ENCODE results near the gene DDO. TPM values are rescaled to one million over a fixed set of nuclear protein-coding genes. Genes with fewer than 3 reads are reported as not detected.
"Not testable (repeated sequence)": the region's sequence is repeated elsewhere in the genome, so short reads cannot be mapped to it uniquely, and the experiment has no call there.

Gene DDO
- total RNA-seq, 4 donors from 2014 or later: 3.3 to 9.8 (median 4.0) TPM

DNA sequence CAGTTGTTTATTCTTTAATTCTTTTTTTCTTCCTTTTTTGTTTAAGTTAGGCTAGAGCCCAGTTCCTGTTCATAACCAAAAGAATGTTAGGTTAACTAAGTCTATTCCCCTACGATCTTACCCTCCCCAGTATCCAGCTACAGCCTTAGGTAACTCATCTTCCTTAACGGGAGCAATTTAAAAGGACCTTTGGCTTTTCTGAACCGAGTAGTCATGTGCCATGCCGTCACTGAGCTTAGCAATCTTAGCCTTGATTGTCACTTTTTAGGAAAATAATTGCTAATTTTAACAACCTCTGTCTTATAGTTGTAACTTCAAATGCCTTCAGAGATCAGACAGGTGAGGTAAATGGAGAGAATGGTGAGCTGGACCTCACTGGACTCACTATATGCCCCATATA is 63.4 kb downstream of the DDO start:
- Histone ChIP-seq H3K9me3 (no peaks in the 10 kb centered on the region), H3K4me3 (no peak overlapping the region), H3K27ac (peak overlapping the region in 1 of 4 donors; percentile 89), H3K4me1 (peaks cover 0 to 7% (median 0%) of the 10 kb centered on the region in 4 donors), H3K36me3 (no peaks in the 10 kb centered on the region), H3K27me3 (no peaks in the 10 kb centered on the region)
- no peak for DNase-seq
- no peak for TF ChIP-seq CTCF (IDR thresholded peaks at IDR 0.05)
- no peak for TF ChIP-seq POLR2A (IDR thresholded peaks at IDR 0.05)

DNA sequence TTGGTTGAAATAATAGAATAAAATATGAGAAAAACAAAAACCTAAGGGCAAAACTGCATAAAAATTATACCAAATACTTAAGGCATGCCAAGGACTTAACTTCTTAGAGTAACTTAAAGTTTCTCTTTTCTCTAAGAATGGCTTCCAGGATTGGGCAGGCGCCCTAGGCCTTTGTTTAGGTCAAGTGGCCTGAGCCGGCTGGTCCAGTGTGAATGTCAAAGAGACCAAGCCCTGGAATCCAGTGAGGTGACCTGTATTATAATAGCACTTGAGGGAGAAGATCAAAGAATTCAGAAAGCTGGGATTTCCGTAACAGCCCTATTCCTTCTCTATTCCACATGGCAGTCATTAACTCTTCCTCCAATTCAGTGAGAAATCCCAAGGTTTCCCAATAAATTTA is 63.8 kb downstream of the DDO start:
- Histone ChIP-seq H3K4me1 (peaks cover 0 to 7% (median 0%) of the 10 kb centered on the region in 4 donors), H3K36me3 (no peaks in the 10 kb centered on the region), H3K9me3 (no peaks in the 10 kb centered on the region), H3K4me3 (no peak overlapping the region), H3K27me3 (no peaks in the 10 kb centered on the region), H3K27ac (peak overlapping the region in 1 of 4 donors; percentile 89)
- TF ChIP-seq CTCF (IDR thresholded peaks at IDR 0.05) (no peak), POLR2A (IDR thresholded peaks at IDR 0.05) (no peak)
- DNase-seq: no peak

DNA sequence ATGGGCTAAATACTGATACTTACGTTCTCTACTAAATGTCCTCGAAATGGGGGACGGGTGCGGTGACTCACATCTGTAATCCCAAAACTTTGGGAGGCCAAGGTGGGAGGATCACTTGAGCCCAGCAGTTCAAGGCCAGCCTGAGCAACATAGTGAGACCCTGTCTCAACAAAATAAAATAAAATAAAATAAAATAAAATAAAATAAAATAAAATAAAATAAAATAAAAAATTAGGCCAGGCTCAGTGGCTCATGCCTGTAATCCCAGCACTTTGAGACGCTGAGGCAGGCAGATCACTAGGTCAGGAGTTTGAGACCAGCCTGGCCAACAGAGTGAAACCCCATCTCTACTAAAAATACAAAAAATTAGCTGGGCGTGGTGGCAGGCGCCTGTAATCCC is 64.8 kb downstream of the DDO start:
- H3K27me3 ChIP-seq, H3K9me3 ChIP-seq, H3K4me1 ChIP-seq, H3K27ac ChIP-seq, H3K4me3 ChIP-seq, DNase-seq, H3K36me3 ChIP-seq: not testable (repeated sequence)

- no peaks in the 10 kb centered on the region for H3K27me3 ChIP-seq
- no peaks in the 10 kb centered on the region for H3K36me3 ChIP-seq
- H3K27ac ChIP-seq: no peak overlapping the region
- H3K9me3 ChIP-seq: no peaks in the 10 kb centered on the region
- peaks cover 0 to 7% (median 0%) of the 10 kb centered on the region in 4 donors for H3K4me1 ChIP-seq
- no peak overlapping the region for H3K4me3 ChIP-seq
- no peak for DNase-seq
- TF ChIP-seq CTCF (IDR thresholded peaks at IDR 0.05) (no peak), POLR2A (IDR thresholded peaks at IDR 0.05) (no peak)
Measured at GRCh38 chr6:110348961-110349690, 66.2 kb downstream of the DDO start.

GRCh38 chr6:110345025-110345424 is 70.3 kb downstream of the DDO start:
- Histone ChIP-seq H3K4me3 (no peak overlapping the region), H3K27ac (no peak overlapping the region), H3K27me3 (no peaks in the 10 kb centered on the region), H3K36me3 (no peaks in the 10 kb centered on the region), H3K4me1 (no peaks in the 10 kb centered on the region), H3K9me3 (no peaks in the 10 kb centered on the region)
- DNase-seq: no peak
- no peak for TF ChIP-seq CTCF (IDR thresholded peaks at IDR 0.05)
- no peak for TF ChIP-seq POLR2A (IDR thresholded peaks at IDR 0.05)

- no peak overlapping the region for H3K27ac ChIP-seq
- no peaks in the 10 kb centered on the region for H3K4me1 ChIP-seq
- no peaks in the 10 kb centered on the region for H3K36me3 ChIP-seq
Measured at GRCh38 chr6:110342759-110343158, 72.6 kb downstream of the DDO start.

More at GRCh38 chr6:110342759-110343158, 72.6 kb downstream of the DDO start:
- TF ChIP-seq CTCF (IDR thresholded peaks at IDR 0.05): no peak
- TF ChIP-seq POLR2A (IDR thresholded peaks at IDR 0.05): no peak
- no peaks in the 10 kb centered on the region for H3K9me3 ChIP-seq
- no peaks in the 10 kb centered on the region for H3K27me3 ChIP-seq
- no peak for DNase-seq
- no peak overlapping the region for H3K4me3 ChIP-seq

Other genes with a start within 250 kb of the DDO start
- gene WASF1, start 235.9 kb downstream of the DDO start, total RNA-seq: 10 to 100 TPM in 1 of 4 donors, 1 to 10 TPM in 3; 1.8 to 14.0 (median 5.9) TPM
- gene CDC40, start 235.1 kb downstream of the DDO start, total RNA-seq: 10 to 100 TPM; 12.7 to 29.7 (median 20.5) TPM
- 10 to 100 TPM in 1 of 4 donors, 1 to 10 TPM in 3; 3.9 to 11.2 (median 6.8) TPM for gene METTL24, start 57.2 kb downstream of the DDO start, total RNA-seq
- not detected for gene SLC22A16, start 61.0 kb upstream of the DDO start, total RNA-seq